ENCODE data around the gene SPRED2. TPM values are rescaled to one million over a fixed set of nuclear protein-coding genes. Genes with fewer than 3 reads are reported as not detected.

The SPRED2 gene
- total and polyA plus RNA-seq, 8 donors, result 31.5 to 47.1 (median 40.4) TPM

DNA sequence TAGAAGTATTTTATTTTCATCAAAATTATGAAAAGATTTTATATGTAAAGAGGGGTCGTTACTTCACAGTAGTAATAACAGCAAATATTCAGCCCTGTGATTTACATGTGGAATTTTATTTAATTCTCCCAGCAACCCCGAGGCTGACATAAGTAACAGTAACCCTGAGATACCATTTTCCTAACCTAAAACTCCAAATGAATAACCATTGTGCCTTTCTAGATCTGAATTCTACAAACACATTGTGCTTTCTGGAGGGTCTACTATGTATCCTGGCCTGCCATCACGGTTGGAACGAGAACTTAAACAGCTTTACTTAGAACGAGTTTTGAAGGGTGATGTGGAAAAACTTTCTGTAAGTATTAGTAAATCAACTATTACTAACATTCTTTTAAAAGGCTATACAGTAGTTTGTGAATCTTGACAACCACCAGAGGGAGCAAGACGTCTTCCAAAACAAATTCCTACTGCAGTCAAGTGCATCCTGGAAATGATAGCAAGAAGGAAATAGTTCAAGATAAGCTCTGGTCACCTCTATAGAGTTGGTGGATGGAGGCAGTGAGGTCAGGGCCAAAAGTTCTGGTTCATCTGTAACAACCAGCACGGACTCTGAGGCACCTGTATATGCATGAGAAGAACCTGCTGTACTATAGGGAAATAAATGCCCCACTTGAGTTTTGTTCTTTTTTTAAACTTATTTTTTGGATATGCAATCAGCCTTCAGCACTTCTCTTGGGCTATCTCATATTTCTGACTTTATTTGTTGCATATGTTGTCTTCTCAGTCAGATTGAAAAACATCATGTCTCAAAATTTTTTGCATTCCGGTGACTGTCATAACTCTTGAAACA lies 167.4 kb downstream of the SPRED2 start:
- H3K27me3 ChIP-seq, result no peaks in the 10 kb centered on the region
- intact Hi-C loops (cut with DNase I), result loop anchor here in 1 of 2 donors (5.0 kb wide), 1 partner anchor 287 kb away; no protein-coding TSS in a partner anchor
- DNase-seq (peak in 2 of 4 donors; percentile 76 to 90), ATAC-seq (peak; percentile 94)
- H3K4me3 ChIP-seq, result no peak overlapping the region
- H3K27ac ChIP-seq, result no peak overlapping the region
- no peaks in the 10 kb centered on the region for H3K9me3 ChIP-seq
- H3K4me1 ChIP-seq, result peaks cover 3 to 6% of the 10 kb centered on the region in 2 donors
- peaks cover 0 to 97% of the 10 kb centered on the region in 2 donors for H3K36me3 ChIP-seq
- TF ChIP-seq CTCF (IDR thresholded peaks at IDR 0.05), result peak; percentile 49 to 56

DNA sequence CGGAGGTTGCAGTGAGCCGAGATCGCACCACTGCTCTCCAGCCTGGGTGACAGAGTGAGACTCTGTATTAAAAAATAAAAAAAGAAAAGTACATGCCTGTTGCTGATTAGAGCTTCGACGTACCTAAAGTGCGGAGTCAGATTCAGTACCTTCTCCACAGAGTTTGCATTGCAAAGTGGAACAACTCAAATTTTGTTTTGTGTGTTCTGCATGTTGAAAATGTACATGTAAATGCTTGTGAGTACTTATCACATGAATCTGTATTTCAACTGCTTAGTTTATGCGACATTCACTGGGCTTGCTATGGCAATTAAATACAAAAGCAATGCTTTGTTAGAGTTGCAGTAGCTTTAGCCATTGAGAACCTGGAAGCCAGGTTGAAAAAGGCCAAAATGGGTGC lies 168.4 kb downstream of the SPRED2 start:
- peaks cover 0 to 95% of the 10 kb centered on the region in 2 donors for H3K36me3 ChIP-seq
- H3K9me3 ChIP-seq, result no peaks in the 10 kb centered on the region
- no peak overlapping the region for H3K27ac ChIP-seq
- DNase-seq, result no peak
- H3K4me3 ChIP-seq, result no peak overlapping the region
- no peak for ATAC-seq
- no peak for TF ChIP-seq CTCF (IDR thresholded peaks at IDR 0.05)
- peaks cover 3 to 6% of the 10 kb centered on the region in 2 donors for H3K4me1 ChIP-seq
- H3K27me3 ChIP-seq, result no peaks in the 10 kb centered on the region
- intact Hi-C loops (cut with DNase I), result no loop called here

GRCh38 chr2:65263262-65263661 lies 169.1 kb downstream of the SPRED2 start:
- Histone ChIP-seq H3K36me3 (peaks cover 0 to 95% of the 10 kb centered on the region in 2 donors), H3K4me3 (no peak overlapping the region), H3K9me3 (no peaks in the 10 kb centered on the region), H3K27me3 (no peaks in the 10 kb centered on the region), H3K4me1 (peaks cover 3 to 6% of the 10 kb centered on the region in 2 donors), H3K27ac (no peak overlapping the region)
- intact Hi-C loops (cut with DNase I), result no loop called here
- no peak for ATAC-seq
- no peak for TF ChIP-seq CTCF (IDR thresholded peaks at IDR 0.05)
- DNase-seq, result no peak

DNA sequence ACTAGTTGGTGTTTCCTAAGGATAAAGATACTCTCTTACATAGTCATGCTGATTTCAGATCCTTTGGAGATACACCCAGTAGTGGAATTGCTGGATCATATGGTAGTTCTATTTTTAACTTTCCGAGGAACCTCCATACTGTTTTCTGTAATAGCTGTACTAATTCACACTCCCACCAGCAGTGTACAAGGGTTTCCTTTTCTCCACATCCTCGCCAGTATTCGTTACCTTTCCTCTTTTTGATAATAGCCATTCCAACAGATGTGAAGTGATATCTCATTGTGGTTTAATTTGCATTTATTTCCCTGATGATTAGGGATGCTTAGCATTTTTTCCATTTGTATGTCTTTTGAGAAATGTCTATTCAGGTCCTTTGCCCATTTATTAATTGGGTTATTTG lies 170.7 kb downstream of the SPRED2 start:
- no peaks in the 10 kb centered on the region for H3K27me3 ChIP-seq
- no peak overlapping the region for H3K4me3 ChIP-seq
- H3K27ac ChIP-seq, result no peak overlapping the region
- H3K4me1 ChIP-seq, result peaks cover 0 to 6% of the 10 kb centered on the region in 2 donors
- TF ChIP-seq CTCF (IDR thresholded peaks at IDR 0.05), result no peak
- intact Hi-C loops (cut with DNase I), result no loop called here
- H3K9me3 ChIP-seq, result no peaks in the 10 kb centered on the region
- H3K36me3 ChIP-seq, result peaks cover 0 to 93% of the 10 kb centered on the region in 2 donors
- DNase-seq (no peak), ATAC-seq (no peak)

Other genes starting within 250 kb of the SPRED2 start
- 100 to 1,000 TPM; 231 to 314 TPM for gene ACTR2, start 204.8 kb downstream of the SPRED2 start, total RNA-seq
- 100 to 1,000 TPM; 157 to 203 (median 190) TPM for gene ACTR2, start 204.8 kb downstream of the SPRED2 start, polyA plus RNA-seq (ENCODE audit: insufficient read length in 6 of 6)

All from left lung (tissue), 10 donors.